ENCODE measurements around the gene DARS2. TPM values are rescaled to one million over a fixed set of nuclear protein-coding genes. Genes with fewer than 3 reads are reported as not detected.
"Not testable (repeated sequence)": the region's sequence is repeated elsewhere in the genome, so short reads cannot be mapped to it uniquely, and the experiment has no call there.

DARS2 gene
- total RNA-seq, 1 experiment from 2014 or later: 35.0 TPM

- H3K4me3 Mint-ChIP-seq: no peak overlapping the region
- Histone ChIP-seq H3K18ac (ENCODE audit: insufficient read length, low read depth, low read length) (no peak overlapping the region), H3K27me3 (ENCODE audit: insufficient read depth, low read length) (no peaks in the 10 kb centered on the region), H2BK20ac (ENCODE audit: low read depth, low read length, poor library complexity, severe bottlenecking) (no peak overlapping the region), H4K20me1 (ENCODE audit: control insufficient read depth, insufficient read depth, insufficient read length) (no peaks in the 10 kb centered on the region), H3K4me1 (ENCODE audit: insufficient read depth, low read length) (no peaks in the 10 kb centered on the region), H3K79me1 (ENCODE audit: insufficient read depth, low read depth, low read length, poor library complexity, severe bottlenecking) (no peaks in the 10 kb centered on the region), H3K79me2 (ENCODE audit: insufficient read depth, low read length) (no peaks in the 10 kb centered on the region), H3K56ac (ENCODE audit: insufficient read length, low read depth, low read length) (no peak overlapping the region), H3K23ac (ENCODE audit: insufficient read length, low read depth, low read length) (no peak overlapping the region), H3K23me2 (ENCODE audit: insufficient read length, low read depth, low read length, poor library complexity, severe bottlenecking) (no peaks in the 10 kb centered on the region), H2BK5ac (ENCODE audit: insufficient read length, low read length) (no peak overlapping the region), H3K27ac (ENCODE audit: insufficient read length, low read depth, low read length) (no peak overlapping the region), H3K4ac (ENCODE audit: low read depth, low read length) (no peak overlapping the region), H3K14ac (ENCODE audit: insufficient read depth, low read length) (no peak overlapping the region), H3K9ac (ENCODE audit: extremely low read depth, insufficient read length, low read length) (no peak overlapping the region), H3K4me2 (ENCODE audit: insufficient read depth, insufficient read length, low read length) (no peak overlapping the region), H4K8ac (replicated peaks; ENCODE audit: insufficient read length, low read depth, low read length) (no peak overlapping the region), H2BK120ac (ENCODE audit: low read depth, low read length, poor library complexity, severe bottlenecking) (no peak overlapping the region), H2BK12ac (ENCODE audit: insufficient read length, low read depth, low read length) (no peak overlapping the region), H2BK15ac (ENCODE audit: low read depth, low read length) (no peak overlapping the region), H2AFZ (ENCODE audit: low read length) (no peak overlapping the region), H3T11ph (ENCODE audit: low read length) (no peak overlapping the region), H2AK5ac (ENCODE audit: insufficient read length, low read length) (no peak overlapping the region), H4K5ac (ENCODE audit: insufficient read length, low read depth, low read length) (no peak overlapping the region), H3K9me3 (ENCODE audit: control insufficient read depth, low read depth, low read length) (no peaks in the 10 kb centered on the region), H4K91ac (ENCODE audit: insufficient read length, low read depth, low read length) (no peak overlapping the region)
- DNase-seq: no peak
- H3K27ac Mint-ChIP-seq: no peak overlapping the region
- no peaks in the 10 kb centered on the region for H3K4me1 Mint-ChIP-seq
- peaks cover 5 to 50% (median 48%) of the 10 kb centered on the region in 3 experiments; a peak in 6 of 7 replicates for H3K36me3 Mint-ChIP-seq (ENCODE audit: insufficient read depth in 1 of 3, low read depth in 3 of 3)
- no peaks in the 10 kb centered on the region for H3K27me3 Mint-ChIP-seq (ENCODE audit: low read depth)
- TF ChIP-seq, protein P1, sequence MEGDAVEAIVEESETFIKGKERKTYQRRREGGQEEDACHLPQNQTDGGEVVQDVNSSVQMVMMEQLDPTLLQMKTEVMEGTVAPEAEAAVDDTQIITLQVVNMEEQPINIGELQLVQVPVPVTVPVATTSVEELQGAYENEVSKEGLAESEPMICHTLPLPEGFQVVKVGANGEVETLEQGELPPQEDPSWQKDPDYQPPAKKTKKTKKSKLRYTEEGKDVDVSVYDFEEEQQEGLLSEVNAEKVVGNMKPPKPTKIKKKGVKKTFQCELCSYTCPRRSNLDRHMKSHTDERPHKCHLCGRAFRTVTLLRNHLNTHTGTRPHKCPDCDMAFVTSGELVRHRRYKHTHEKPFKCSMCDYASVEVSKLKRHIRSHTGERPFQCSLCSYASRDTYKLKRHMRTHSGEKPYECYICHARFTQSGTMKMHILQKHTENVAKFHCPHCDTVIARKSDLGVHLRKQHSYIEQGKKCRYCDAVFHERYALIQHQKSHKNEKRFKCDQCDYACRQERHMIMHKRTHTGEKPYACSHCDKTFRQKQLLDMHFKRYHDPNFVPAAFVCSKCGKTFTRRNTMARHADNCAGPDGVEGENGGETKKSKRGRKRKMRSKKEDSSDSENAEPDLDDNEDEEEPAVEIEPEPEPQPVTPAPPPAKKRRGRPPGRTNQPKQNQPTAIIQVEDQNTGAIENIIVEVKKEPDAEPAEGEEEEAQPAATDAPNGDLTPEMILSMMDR (conservative IDR thresholded peaks at IDR 0.05): no peak
- H3K9me3 Mint-ChIP-seq: no peaks in the 10 kb centered on the region
These were observed 53.8 kb downstream of the DARS2 start for GRCh38 chr1:173878251-173878650.

DNA sequence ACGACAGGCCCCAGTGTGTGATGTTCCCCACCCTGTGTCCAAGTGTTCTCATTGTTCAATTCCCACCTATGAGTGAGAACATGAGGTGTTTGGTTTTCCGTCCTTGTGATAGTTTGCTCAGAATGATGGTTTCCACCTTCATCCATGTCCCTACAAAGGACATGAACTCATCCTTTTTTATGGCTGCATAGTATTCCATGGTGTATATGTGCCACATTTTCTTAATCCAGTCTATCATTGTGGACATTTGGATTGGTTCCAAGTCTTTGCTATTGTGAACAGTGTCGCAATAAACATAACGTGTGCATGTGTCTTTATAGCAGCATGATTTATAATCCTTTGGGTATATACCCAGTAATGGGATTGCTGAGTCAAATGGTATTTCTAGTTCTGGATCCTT is 56.6 kb downstream of the DARS2 start:
- H3K9ac ChIP-seq (ENCODE audit: extremely low read depth, insufficient read length, low read length); H3K79me1 ChIP-seq (ENCODE audit: insufficient read depth, low read depth, low read length, poor library complexity, severe bottlenecking); DNase-seq; H3K14ac ChIP-seq (ENCODE audit: insufficient read depth, low read length); H2AFZ ChIP-seq (ENCODE audit: low read length); H3K4me3 Mint-ChIP-seq; H3K23me2 ChIP-seq (ENCODE audit: insufficient read length, low read depth, low read length, poor library complexity, severe bottlenecking); H2BK120ac ChIP-seq (ENCODE audit: low read depth, low read length, poor library complexity, severe bottlenecking); H2BK5ac ChIP-seq (ENCODE audit: insufficient read length, low read length); H3K23ac ChIP-seq (ENCODE audit: insufficient read length, low read depth, low read length); H3T11ph ChIP-seq (ENCODE audit: low read length); H3K18ac ChIP-seq (ENCODE audit: insufficient read length, low read depth, low read length); H3K4me1 ChIP-seq (ENCODE audit: insufficient read depth, low read length); H2BK12ac ChIP-seq (ENCODE audit: insufficient read length, low read depth, low read length); H3K4ac ChIP-seq (ENCODE audit: low read depth, low read length); H4K91ac ChIP-seq (ENCODE audit: insufficient read length, low read depth, low read length); H4K5ac ChIP-seq (ENCODE audit: insufficient read length, low read depth, low read length); H3K9me3 Mint-ChIP-seq; H2BK20ac ChIP-seq (ENCODE audit: low read depth, low read length, poor library complexity, severe bottlenecking); H3K27ac ChIP-seq (ENCODE audit: insufficient read length, low read depth, low read length); H3K4me2 ChIP-seq (ENCODE audit: insufficient read depth, insufficient read length, low read length); H3K27me3 ChIP-seq (ENCODE audit: insufficient read depth, low read length); H3K4me1 Mint-ChIP-seq; H3K79me2 ChIP-seq (ENCODE audit: insufficient read depth, low read length); H3K9me3 ChIP-seq (ENCODE audit: control insufficient read depth, low read depth, low read length); H3K56ac ChIP-seq (ENCODE audit: insufficient read length, low read depth, low read length); H2AK5ac ChIP-seq (ENCODE audit: insufficient read length, low read length); H3K27ac Mint-ChIP-seq; H3K27me3 Mint-ChIP-seq (ENCODE audit: low read depth); H4K20me1 ChIP-seq (ENCODE audit: control insufficient read depth, insufficient read depth, insufficient read length); H4K8ac ChIP-seq (replicated peaks; ENCODE audit: insufficient read length, low read depth, low read length); H2BK15ac ChIP-seq (ENCODE audit: low read depth, low read length): not testable (repeated sequence)
- H3K36me3 Mint-ChIP-seq (ENCODE audit: insufficient read depth in 1 of 3, low read depth in 3 of 3): peaks cover 10 to 39% (median 36%) of the 10 kb centered on the region in 3 experiments; a peak in 6 of 7 replicates
- no CpG with 5 or more reads among the region's 4 CpGs for WGBS (ENCODE audit: extremely low coverage, insufficient read length, low lambda C conversion rate)
